Mucosa of descending colon (tissue), 3 donors: ENCODE measurements around the gene MXI1. TPM values are rescaled to one million over a fixed set of nuclear protein-coding genes. Genes with fewer than 3 reads are reported as not detected.

Source experiments
- ATAC-seq: fragments of 200-7000 bp; cut with Tn5 transposase; one replicate; pipeline ENCODE4 v1.9.1; 2020; ENCODE audit warnings: mild to moderate bottlenecking, moderate library complexity
- DNase-seq, 3 donors: peaks; one replicate each; pipeline ENCODE4 v3.0.0-alpha.2; 2020
- H3K36me3 ChIP-seq: fragments of 200-600 bp; one replicate; pipeline ENCODE4 v1.8.0; 2021; ENCODE audit warnings: low read depth, mild to moderate bottlenecking
- H3K4me1 ChIP-seq: fragments of 200-600 bp; one replicate; pipeline ENCODE4 v1.8.0; 2021; ENCODE audit warnings: low read depth, mild to moderate bottlenecking
- H3K4me3 ChIP-seq: fragments of 200-600 bp; one replicate; pipeline ENCODE4 v1.8.0; 2021; ENCODE audit warnings: mild to moderate bottlenecking
- H3K9me3 ChIP-seq: fragments of 200-600 bp; one replicate; pipeline ENCODE4 v1.8.0; 2021; ENCODE audit warnings: mild to moderate bottlenecking
- intact Hi-C, 2 donors: fragments of 100-400 bp; cut with DNase I in 1 of 2; cut with micrococcal nuclease in 1 of 2; formaldehyde crosslinking; loops; one replicate each; pipeline versions ENCODE4 v1.11.0 to v1.11.1; 2022; cut with DNase I, micrococcal nuclease
- total RNA-seq, 3 donors: library from RNA; stranded (reverse); fragmentation: NEBNext Ultra II Directional in 2 of 3; extraction: Animal tissue kit (Norgen Biotek cat#: 25700) in 2 of 3; gene quantifications; one replicate each; pipeline versions ENCODE4 v1.2.1 to v1.2.4, GENCODE V29; 2021 to 2023
- TF ChIP-seq, protein P1 (sequence below): fragments of 200-600 bp; IDR thresholded peaks from one replicate; pipeline ENCODE4 v1.8.0; 2022; ENCODE audit warnings: antibody characterized with exemption, mild to moderate bottlenecking
- donor health status: DM: no; HTN: no; CAD: no; lungs with moderate emphysema.
- donor health status: DM: no; HTN: no; CAD: no.
- donor health status: DM: no; HTN: yes; CAD: no.

The MXI1 gene
- total RNA-seq, 3 donors from 2014 or later: 112 to 144 (median 139) TPM

DNA sequence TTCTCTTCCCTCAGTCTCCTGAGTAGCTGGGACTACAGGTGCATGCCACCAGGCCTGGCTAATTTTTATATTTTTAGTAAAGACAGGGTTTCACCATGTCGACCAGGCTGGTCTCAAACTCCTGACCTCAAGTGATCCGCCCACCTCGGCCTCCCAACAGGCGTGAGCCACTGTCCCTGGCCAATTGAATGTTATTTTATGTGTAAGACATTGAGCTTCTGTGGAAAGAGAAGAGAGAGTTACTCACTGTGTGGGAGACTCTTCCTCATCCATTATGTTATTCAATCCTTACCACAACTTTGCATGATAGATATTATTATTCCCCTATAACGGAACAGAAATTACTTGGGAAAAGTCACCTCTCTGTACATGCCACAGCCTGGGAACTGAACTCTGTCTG, 32.6 kb upstream of the MXI1 start:
- ATAC-seq: no peak
- no peak for DNase-seq
- Histone ChIP-seq H3K4me1 (peaks cover 8% of the 10 kb centered on the region), H3K9me3 (no peaks in the 10 kb centered on the region), H3K36me3 (no peaks in the 10 kb centered on the region), H3K4me3 (no peak overlapping the region)
- TF ChIP-seq, protein P1, sequence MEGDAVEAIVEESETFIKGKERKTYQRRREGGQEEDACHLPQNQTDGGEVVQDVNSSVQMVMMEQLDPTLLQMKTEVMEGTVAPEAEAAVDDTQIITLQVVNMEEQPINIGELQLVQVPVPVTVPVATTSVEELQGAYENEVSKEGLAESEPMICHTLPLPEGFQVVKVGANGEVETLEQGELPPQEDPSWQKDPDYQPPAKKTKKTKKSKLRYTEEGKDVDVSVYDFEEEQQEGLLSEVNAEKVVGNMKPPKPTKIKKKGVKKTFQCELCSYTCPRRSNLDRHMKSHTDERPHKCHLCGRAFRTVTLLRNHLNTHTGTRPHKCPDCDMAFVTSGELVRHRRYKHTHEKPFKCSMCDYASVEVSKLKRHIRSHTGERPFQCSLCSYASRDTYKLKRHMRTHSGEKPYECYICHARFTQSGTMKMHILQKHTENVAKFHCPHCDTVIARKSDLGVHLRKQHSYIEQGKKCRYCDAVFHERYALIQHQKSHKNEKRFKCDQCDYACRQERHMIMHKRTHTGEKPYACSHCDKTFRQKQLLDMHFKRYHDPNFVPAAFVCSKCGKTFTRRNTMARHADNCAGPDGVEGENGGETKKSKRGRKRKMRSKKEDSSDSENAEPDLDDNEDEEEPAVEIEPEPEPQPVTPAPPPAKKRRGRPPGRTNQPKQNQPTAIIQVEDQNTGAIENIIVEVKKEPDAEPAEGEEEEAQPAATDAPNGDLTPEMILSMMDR: no peak
- intact Hi-C loops: no loop called here

GRCh38 chr10:110175406-110175805, 32.0 kb upstream of the MXI1 start:
- intact Hi-C loops: no loop called here
- Histone ChIP-seq H3K9me3 (no peaks in the 10 kb centered on the region), H3K4me3 (no peak overlapping the region), H3K36me3 (no peaks in the 10 kb centered on the region), H3K4me1 (peaks cover 4% of the 10 kb centered on the region)
- TF ChIP-seq, protein P1: no peak
- DNase-seq (no peak), ATAC-seq (no peak)

GRCh38 chr10:110176141-110177030, 31.0 kb upstream of the MXI1 start:
- H3K9me3 ChIP-seq: no peaks in the 10 kb centered on the region
- no peak for ATAC-seq
- H3K4me1 ChIP-seq: no peaks in the 10 kb centered on the region
- TF ChIP-seq, protein P1: no peak
- no peak for DNase-seq
- H3K36me3 ChIP-seq: no peaks in the 10 kb centered on the region
- intact Hi-C loops: no loop called here
- no peak overlapping the region for H3K4me3 ChIP-seq

- Histone ChIP-seq H3K4me1 (no peaks in the 10 kb centered on the region), H3K9me3 (no peaks in the 10 kb centered on the region), H3K4me3 (no peak overlapping the region), H3K36me3 (no peaks in the 10 kb centered on the region)
- ATAC-seq: no peak
- TF ChIP-seq, protein P1: no peak
- DNase-seq: no peak
- intact Hi-C loops: no loop called here
Measured at GRCh38 chr10:110179220-110179619, 28.2 kb upstream of the MXI1 start.

GRCh38 chr10:110181451-110181850, 26.0 kb upstream of the MXI1 start:
- peaks cover 6% of the 10 kb centered on the region for H3K4me1 ChIP-seq
- H3K9me3 ChIP-seq: no peaks in the 10 kb centered on the region
- ATAC-seq (no peak), DNase-seq (no peak)
- no peak overlapping the region for H3K4me3 ChIP-seq
- H3K36me3 ChIP-seq: no peaks in the 10 kb centered on the region
- intact Hi-C loops: no loop called here
- TF ChIP-seq, protein P1: no peak
